GM21515 (cell line): Measurements from ENCODE around the gene GTPBP1.
A peak's percentile ranks its signal among the peaks of the same experiment; 100 is the strongest.

Experiments used
- ATAC-seq: cut with Tn5 transposase; IDR thresholded peaks from one replicate; pipeline ENCODE4 v1.9.1; 2021; ENCODE audit not compliant: unreplicated experiment

GTPBP1 gene

DNA sequence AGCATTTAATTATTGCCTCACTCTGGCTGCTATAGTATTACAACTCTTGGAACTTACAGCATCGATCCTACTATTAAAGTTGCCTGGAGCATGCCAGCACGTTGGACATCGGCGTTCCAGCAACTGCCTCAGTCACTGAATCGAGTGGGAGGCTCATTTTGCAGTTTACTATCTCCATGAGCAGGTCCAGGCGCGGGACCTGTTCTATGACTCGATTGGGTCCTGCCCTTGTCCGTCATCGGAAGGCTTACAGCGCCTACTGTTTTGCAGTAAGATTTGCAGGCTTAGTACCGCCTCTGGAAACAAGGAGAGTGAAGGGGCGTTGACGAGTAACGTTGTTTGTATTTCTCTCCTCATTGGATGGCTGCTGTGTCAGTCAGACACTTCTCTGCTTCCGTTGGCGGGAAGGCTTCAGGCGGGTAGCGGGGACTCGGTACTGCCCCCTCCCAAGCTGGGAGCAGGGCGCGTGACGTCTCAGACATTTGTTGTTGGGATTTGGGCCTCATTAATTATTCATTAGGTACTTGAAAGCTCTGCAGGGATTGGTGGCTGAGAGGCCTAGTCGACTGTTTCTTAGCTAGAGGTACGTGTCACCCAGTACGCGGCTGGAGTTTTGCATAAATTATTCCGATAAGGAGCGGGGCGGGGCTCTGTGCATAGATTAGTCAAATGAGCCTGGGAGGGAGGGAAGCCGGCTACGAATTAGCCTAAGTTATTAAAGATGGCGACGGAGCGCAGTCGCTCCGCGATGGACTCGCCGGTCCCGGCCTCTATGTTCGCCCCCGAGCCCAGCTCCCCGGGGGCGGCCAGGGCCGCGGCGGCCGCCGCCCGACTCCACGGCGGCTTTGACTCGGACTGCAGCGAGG lies at the start of gene GTPBP1:
Gene GTPBP1, plus strand, starts transcription at position 710 of the 866 bp plus-strand sequence. Its CDS starts 12 bp downstream, at position 722.
- ATAC-seq, result peak; percentile 68

- ATAC-seq, result peak; percentile 62
Observed at GRCh38 chr22:38656256-38657044, 49.3 kb upstream of the GTPBP1 start, which contains the start of the genes CBY1 and FAM227A. Gene CBY1, plus strand, starts transcription at chr22:38656638. Its CDS starts 11,417 bp downstream, at chr22:38668055. Gene FAM227A, minus strand, starts transcription at chr22:38656392. Its CDS starts 6,224 bp downstream, at chr22:38650168.

DNA sequence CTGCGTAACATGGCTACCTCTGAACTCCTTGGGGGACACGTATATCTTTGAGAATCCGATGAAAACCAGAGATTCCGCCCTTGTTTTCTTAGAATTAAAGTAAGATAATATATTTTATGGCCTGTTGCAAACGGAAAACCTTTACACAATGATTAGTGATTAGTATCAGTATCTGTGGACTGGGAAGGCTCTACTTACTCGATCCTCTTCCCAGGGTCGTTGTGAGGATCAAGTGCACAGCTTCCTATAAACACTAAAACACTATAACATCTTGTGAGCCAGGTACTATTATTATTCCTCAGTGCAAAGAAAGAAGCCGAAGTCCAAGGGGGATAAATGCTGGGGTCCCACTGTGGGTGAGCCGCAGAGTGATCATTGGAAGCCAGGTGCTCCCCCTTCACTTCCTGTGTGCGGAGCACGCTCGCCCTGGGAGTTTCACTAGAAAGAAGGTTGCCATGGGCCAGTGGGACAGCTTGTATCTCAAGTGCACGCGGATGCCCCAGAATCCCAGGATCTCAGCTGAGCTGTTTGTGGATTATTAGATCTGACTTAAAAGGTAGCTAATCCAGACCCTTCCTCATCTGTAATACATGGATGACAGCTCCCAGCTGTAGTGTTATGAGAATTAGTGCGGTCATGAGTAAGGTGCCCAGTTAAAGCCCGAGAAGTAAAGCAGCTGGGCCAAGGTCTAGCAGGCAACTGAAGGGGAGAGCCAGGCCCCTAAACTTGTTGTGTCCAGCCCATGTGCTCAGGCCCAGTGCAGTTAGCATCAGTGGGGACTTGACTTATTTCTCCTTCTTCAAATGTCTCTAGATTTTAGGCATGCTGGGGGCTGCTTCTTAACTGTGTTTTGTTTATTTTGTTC lies 48.5 kb upstream of the GTPBP1 start:
- no peak for ATAC-seq

- no peak for ATAC-seq
Observed at GRCh38 chr22:38674888-38675287, 30.9 kb upstream of the GTPBP1 start.

DNA sequence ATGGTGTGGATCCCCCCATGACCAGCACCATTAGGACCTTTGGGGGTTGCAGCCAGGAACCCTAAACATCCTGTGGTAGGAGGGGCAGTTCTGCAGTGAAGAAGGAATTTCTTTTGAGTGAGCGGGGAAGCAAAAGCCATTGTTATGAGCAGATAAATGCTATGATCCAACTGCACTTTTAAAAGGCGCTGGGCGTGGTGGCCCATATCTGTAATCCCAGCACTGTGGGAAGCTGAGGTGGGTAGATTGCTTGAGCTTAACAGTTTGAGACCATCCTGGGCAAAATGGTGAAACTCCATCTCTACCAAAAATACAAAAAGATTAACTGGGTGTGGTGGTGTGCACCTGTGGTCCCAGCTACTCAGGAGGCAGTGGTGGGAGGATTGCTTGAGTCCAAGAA lies 29.9 kb upstream of the GTPBP1 start:
- ATAC-seq, result no peak

DNA sequence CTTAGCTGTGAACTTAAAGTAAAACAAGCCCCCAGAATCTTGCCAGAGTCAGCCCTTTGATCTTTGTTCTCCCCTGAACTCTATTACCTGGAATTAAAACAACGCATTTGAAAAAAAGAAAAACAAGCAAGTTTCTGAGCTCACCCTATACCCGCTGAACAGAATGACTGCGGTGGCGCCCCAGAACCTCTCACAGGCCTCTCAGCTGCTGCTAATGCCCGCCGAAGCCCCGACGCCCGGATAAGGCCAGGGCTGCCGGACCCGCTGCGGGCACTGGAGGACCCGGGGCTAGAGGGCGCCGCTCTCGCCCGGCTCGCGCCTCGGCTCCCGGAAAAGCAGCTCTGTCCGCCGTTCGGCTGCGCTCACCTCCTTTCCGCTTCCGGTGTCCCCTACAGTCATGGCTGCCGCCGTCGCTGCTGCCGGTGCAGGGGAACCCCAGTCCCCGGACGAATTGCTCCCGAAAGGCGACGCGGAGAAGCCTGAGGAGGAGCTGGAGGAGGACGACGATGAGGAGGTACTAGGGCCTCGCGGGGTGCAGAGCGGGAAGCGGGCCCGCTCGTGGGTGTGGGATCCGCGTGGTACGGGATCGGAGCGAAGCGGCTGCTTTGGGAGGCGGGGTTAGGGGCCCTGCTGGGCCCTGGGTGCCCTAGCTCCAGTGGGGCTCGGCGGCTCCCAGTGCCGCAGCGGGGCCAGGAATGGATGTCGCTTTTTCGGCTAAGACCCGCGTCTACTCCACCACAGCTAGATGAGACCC lies 24.0 kb upstream of the GTPBP1 start, which contains the start of gene TOMM22:
Gene TOMM22, plus strand, starts transcription at position 376 of the 754 bp plus-strand sequence. Its CDS starts 22 bp downstream, at position 398.
- ATAC-seq, result peak; percentile 83

DNA sequence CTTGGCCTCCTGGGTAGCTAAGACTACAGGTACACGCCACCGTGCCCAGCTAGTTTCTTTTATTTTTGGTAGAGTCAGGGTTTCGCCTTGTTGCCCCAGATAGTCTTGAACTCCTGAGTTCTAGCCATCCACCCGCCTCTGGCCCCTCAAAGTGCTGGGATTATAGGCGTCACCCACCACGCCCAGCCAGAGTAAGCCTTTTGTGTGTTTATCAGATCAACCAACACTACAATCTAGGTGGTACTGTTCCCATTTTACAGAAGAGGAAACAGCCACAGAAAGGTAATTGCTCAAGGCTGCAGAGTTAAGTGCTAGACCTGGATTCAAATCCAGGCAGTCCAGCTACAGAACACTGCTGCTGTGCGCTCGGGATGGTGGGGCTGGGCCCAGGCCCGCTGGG lies 20.8 kb upstream of the GTPBP1 start:
- ATAC-seq, result no peak

- ATAC-seq, result no peak
Observed at GRCh38 chr22:38685761-38686160, 20.0 kb upstream of the GTPBP1 start.

- no peak for ATAC-seq
Observed at GRCh38 chr22:38689651-38690050, 16.1 kb upstream of the GTPBP1 start.

DNA sequence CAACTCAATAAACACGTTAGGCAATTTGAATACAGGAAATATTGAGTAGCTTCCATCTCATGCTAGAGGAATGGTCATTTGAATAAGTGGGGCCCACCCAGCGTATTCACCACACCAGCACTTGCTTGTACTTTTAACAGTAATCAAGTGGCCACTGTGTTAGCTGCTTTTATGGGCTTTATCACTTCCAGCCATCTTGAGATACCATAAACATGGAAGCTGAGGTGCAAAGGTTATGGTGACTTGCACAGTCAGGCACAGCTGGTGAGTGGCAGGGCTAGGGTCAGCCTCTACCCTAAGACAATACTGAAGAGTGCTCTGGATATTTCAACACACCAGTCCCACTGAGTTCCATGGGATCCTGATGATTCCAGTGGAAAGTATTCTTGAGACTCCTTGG lies 11.7 kb upstream of the GTPBP1 start:
- no peak for ATAC-seq

- ATAC-seq, result no peak
Observed at GRCh38 chr22:38694940-38695339, 10.8 kb upstream of the GTPBP1 start.

- ATAC-seq, result no peak
Observed at GRCh38 chr22:38696606-38697424, 8.9 kb upstream of the GTPBP1 start.

- no peak for ATAC-seq
Observed at GRCh38 chr22:38697425-38698089, 8.2 kb upstream of the GTPBP1 start.

GRCh38 chr22:38698407-38699094 lies 7.2 kb upstream of the GTPBP1 start:
- no peak for ATAC-seq

GRCh38 chr22:38699143-38699542 lies 6.6 kb upstream of the GTPBP1 start:
- ATAC-seq, result no peak

DNA sequence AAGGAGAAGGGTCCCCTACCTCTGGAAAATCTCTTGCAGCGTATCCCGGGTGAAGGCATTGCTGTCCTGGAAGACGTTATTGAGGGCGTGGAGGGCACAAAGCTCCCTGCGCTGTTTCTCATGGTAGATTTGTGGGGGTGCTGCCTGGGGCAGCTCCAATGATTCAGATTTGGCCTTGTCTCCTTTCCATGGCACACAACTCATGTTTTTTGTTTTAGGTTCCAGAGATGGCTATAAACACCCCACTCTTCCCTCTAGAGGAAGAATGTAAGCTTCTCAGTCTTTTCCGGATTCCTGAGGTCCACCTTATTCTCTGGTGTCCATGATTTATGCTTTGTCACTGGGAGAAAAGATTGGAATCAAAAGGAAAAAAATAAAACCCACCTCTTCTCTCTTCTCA lies 6.0 kb upstream of the GTPBP1 start:
- no peak for ATAC-seq

GRCh38 chr22:38700270-38700788 lies 5.4 kb upstream of the GTPBP1 start:
- no peak for ATAC-seq
